GM19351 (cell line): ENCODE results near the gene USH1C.

Experiments used
- ATAC-seq: cut with Tn5 transposase; IDR thresholded peaks from one replicate; pipeline ENCODE4 v1.9.1; 2021; ENCODE audit warnings: mild to moderate bottlenecking, moderate library complexity; ENCODE audit not compliant: unreplicated experiment

Gene USH1C

DNA sequence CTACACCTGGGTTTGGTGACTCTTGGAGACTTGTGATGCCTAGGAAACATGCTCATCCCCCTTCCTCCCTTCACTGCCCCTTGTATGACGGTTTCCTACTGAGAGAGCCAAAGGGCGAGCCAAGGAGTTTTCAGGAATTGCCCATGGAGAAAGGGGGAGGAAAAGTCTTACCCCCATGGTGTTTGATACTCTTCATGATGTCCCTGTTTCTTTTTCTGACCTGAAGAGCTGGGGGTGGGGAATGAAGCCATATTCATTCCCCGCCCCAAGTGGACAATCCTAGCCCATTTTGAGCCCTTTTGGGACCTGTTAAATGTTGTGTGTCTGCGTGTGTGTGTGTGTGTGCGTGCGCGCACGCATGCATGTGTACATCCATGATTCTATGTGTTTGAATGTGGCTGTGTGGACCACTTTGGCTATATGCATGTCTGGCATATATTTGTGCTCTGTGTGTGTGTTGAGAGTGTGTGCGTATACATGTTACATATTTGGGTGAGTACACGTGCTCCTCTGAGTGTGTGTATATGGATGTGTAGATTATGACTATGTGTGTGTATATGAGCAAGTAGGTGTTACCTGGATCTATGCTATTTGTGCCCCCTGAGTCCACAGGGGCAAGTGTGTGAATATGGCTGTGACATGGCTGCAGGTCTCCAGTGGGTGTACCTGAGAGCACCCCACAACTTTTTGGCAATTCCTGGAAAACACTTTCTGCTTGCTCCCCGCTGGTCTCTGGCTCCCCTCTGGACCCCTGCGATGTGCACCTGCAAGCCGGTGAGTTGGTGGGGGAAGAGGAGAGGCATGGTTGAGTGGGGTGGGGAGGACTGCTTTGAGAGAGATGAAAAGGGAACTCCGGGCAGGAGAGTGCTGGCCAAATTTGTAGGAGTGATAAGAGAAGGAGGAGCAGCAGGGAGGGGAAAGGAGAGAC is 27.5 kb upstream of the USH1C start:
- ATAC-seq: no peak

DNA sequence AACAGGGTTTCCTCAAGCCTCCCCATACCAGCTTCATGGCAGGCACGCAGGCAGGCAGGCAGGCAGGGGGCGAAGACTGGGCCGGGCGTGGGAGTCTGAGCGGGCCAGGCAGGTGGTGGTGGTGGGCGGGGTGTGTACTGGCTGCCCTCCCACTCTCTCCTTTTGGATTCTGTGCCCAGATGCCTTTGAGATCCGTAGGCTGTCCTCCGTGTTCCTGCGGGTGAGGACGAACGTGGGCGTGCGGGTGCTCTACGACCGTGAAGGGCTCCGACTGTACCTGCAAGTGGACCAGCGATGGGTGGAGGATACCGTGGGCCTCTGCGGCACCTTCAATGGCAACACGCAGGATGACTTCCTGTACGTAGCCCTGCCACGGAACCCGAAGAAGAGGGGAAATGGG is 25.8 kb upstream of the USH1C start:
- ATAC-seq: no peak

DNA sequence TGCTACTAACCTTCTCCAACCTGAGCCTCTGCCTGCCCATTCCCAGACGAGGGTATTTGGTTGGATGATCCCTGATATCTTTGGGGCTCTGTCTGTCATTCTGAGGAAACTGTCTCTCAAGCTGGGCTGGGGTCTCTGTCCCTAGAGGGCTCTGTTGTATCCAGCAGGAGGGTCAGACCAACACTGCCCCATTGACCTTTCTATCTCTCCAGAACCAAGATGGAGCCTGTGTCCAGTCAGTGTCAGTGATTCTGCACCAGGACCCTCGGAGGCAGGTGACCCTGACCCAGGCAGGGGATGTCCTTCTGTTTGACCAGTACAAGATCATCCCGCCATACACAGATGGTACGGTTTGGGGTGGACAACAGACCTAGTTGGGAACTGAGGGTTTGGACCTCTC is 24.7 kb upstream of the USH1C start:
- no peak for ATAC-seq

DNA sequence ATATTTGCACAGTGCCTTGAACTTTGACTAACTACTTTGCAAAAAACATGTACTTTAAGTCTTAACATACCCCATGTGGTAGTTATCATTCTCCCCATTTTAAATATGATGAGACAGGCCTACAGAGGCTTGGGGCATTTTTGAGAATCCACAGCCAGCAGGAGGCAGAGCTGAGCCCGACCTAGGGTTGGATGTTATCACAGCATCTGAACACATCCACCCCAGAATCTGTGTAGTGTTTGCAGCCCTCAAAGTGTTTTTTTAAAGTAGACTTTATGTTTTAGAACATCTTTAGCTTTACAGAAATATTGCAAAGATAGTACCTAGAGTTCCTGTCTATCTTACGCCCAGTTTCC is 20.4 kb upstream of the USH1C start:
- ATAC-seq: no peak

DNA sequence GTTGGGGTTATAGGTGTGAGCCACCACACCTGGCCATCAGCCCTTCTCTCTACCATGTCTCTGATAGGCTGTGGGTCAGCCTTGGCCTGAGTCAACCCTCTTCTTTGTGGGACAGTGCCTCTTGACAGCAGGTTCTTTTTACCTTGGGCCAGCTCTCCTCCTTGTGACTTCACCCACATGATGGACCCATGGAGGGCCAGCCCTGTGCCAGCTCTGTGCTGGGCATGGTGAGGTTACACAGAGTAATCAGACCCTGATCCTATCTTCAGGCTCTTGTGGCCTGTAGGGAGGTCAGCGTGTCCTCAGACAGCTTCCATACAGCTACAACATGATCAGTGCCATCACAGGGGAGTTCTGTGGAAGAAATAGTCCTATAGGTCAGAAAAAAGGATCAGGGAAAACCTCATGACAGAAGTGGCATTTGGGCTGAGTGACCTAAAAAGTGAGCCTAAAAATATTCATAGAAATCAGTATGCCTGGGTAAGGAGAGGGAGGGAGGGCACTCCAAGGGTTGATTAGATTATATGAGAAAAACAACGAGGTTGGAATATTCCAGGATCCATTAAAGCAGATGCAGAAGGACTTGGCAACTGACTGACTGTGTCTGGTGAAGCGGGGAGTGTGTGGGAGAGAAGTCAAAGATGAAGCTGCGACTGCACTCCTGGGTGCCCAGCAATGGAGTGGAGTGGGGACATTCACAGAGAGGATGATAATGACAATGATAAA is 19.9 kb upstream of the USH1C start:
- no peak for ATAC-seq

DNA sequence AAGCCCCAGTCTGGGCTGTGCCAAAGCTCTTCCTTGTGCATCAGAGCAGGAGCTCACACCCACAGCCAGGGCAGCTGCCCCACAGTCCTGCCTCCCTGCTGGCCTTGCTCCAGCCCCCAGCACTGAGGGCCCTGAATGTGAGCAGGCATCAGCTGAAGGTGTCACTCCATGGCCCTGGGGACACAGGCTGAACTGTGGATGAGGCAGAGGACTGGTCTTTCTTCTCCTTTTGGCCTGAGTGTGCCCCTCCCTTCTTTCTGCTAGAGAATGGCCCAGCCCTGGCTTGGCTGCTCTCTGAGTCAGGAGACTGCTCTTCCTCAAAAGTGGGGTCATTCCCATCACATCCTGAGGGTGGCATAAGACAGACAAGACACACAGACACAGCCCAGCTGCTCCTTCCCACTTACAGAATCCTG is 19.0 kb upstream of the USH1C start:
- ATAC-seq: no peak

DNA sequence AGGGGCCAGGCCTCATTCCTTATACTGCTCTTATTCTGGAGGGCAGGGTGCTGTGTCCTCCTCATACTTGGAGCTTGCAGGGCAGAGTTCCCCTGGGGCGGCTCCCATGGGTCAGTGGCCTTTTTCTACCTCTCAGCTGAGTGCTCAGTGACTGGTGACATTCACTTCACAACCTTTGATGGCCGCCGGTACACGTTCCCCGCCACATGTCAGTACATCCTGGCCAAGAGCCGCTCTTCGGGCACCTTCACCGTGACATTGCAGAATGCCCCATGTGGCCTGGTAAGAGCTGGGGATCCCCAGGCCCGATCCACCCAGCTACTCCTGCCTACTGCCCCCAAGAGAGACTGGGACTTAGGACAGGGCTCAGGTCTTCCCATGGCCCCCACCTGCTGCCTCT is 17.3 kb upstream of the USH1C start:
- no peak for ATAC-seq

DNA sequence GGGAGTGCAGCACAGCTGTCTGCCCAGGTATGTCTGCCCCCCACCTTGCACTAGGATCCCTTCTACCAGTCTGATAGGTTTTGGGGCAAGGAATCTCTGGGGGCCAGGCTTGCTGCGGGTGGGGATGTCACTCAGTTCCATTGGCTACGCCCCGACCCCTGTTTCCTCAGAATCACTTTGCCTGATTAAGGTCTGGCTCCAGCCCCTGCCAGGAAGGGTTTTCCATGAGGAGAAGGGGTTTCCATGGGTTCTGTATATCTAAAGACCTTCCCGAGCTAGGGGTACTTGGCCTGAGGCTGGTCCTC is 16.8 kb upstream of the USH1C start:
- no peak for ATAC-seq

DNA sequence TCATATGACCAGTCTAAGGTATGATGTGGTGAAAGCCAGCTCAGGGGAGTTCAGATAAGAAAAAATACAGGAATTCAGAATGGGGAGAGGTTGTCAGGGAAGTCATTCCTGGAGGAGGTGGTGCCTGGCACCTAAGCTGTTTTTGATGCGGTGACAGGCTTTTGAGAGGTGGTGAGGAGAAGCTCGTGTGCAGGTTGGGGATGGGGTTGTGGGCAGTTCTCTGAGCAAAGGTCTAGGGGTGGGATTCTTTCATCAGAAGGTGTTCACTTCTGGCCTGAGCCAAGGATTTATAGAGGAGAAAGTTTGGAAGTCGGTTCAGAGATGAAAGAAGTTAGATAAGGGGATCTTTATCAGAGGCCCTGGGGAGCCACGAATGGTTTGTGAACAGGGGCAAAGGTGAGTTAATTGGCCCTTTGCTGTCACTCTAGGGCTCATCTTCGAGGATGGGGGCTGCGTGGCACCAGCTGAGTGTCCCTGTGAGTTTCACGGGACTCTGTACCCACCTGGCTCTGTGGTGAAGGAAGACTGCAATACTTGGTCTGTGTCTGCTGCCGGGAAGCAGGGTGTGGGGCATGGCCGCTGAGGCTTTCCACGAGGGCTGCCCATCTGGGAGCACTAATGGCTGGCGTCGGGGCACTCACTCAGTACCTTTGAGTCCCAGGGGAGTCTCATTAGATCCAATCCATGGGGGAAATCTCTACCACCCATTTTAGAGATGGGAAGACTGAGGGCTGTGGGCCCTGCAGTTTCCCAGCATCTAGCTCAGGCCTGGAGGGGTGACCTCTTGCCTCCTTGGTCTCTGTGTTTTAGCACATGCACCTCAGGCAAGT is 16.3 kb upstream of the USH1C start:
- no peak for ATAC-seq

DNA sequence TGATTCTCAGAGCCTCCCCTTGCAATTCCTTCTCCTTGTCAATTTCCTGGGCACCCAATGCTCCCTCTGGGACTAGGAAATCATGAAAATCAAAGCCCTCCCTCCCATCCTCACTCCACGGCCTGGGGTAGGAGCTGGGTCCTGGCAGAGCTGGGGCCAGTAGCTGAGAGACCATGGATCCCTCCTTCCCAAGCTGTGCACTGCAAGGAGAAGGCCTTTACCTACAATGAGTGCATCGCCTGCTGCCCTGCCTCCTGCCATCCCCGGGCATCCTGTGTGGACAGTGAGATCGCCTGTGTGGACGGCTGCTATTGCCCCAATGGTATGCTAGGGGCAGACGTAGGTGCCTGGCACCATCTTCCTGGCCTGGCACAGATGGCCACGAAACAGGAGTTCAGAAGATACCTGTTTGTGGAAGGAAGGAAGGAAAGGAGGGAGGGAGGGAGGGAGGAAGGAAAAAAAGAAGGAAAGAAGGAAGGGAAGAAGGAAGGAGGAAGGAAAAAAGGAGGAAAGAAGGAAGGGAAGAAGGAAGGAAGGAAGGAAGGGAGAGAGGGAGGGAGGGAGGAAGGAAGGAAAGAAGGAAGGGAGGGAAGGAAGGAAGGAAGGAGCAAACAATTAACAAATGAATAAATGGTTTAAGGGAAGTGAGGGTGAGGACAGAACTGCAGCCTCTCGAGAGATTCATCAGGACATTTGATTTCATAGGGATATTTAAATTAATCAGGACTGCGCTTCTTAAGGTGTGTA is 15.3 kb upstream of the USH1C start:
- ATAC-seq: no peak

DNA sequence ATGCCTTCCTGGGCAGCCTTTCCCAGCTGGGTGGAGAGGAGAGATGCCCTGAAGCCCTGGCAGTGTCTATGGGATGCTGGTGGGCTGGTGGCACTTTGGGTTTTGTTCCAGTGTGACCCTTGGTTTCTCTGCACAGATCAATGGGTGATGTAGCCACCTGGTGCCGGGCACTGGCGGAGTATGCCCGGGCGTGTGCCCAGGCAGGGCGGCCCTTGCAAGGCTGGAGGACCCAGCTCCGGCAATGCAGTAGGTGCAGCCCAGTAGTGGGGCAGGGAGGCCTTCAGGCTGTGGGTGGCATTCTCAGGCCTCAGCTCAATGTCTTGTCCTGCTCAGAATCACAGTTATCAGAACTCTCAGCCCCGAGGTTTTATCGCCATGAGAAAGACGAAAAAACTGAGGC is 14.7 kb upstream of the USH1C start:
- ATAC-seq: no peak

DNA sequence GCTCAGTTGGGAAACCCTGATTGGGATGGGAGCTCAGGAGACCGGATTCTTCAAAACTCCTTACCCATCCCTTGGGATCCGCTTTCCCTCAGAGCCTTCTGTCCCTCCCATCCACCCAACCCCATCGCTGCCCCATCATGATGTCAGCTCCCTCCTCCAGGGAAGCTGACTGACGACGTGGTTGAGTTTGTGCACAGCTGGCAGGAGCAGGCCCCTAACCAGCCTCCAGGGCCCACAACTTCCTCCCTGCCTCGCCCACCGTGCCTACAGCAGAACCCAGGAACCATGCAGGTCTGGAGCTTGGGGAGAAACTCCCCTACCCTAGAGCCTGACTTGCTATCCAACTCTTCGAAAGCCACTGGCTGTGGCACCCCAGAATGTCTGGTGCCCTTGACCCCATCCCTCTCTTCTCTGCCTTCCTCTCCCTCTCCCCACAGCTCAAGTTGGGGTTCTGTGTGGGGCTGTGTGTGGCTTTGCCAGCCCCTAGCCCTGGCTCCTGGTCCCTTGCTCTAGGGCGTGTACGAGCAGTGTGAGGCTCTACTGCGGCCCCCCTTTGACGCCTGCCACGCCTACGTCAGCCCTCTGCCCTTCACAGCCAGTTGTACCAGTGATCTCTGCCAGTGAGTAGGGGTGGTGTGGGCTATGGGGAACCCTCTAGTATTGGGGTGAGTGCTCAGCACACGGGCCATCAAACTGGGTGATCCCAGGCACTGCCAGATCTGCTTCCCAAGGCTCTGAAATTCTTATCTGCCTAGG is 14.0 kb upstream of the USH1C start:
- ATAC-seq: no peak

DNA sequence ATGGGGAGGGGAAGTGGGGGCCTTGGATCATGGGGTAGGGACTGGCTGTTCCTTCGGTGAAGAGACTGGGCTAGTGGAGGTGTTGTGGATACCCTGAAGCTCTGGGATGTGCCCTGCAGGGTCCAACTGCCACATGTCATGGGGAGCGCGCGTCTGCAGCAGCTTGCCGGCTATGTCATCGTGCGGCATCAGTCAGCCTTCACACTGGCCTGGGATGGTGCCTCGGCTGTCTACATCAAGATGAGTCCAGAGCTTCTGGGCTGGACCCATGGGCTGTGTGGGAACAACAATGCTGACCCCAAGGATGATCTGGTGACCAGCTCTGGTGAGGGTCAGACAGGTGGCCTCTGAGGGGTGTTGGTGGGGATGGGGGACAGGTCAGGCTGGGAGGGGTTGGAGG is 12.8 kb upstream of the USH1C start:
- ATAC-seq: no peak

DNA sequence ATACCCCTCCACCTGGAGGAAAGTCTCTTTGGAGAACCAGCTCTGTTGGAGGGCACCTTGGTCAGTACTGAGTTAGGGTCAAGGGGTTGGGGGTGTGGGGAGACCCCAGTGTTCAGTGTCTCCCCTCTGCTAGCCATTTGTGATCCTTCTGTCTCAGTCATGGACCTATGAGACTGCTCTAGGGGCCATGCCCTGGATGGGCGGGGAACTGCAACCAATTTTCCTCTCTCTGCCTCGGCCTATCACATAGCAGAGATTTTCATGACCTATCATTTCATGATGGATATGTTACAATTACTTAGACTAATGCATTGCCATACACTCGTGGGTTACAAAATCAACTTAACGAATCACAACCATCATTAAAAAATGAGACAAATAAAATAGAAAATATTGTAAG is 10.3 kb upstream of the USH1C start:
- ATAC-seq: peak; percentile 59

DNA sequence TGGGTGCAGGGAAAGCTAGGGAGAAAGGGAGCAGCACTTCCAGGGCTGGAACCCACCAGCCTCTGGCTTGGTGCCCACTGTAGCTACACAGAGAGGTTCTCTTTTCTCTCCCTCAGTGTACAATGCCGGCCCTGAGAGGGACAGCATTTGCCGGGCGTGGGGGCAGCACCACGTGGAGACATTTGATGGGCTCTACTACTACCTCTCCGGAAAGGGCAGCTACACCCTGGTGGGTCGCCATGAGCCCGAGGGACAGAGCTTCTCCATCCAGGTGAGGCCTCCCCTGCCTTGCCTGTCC is 9.0 kb upstream of the USH1C start:
- ATAC-seq: no peak

DNA sequence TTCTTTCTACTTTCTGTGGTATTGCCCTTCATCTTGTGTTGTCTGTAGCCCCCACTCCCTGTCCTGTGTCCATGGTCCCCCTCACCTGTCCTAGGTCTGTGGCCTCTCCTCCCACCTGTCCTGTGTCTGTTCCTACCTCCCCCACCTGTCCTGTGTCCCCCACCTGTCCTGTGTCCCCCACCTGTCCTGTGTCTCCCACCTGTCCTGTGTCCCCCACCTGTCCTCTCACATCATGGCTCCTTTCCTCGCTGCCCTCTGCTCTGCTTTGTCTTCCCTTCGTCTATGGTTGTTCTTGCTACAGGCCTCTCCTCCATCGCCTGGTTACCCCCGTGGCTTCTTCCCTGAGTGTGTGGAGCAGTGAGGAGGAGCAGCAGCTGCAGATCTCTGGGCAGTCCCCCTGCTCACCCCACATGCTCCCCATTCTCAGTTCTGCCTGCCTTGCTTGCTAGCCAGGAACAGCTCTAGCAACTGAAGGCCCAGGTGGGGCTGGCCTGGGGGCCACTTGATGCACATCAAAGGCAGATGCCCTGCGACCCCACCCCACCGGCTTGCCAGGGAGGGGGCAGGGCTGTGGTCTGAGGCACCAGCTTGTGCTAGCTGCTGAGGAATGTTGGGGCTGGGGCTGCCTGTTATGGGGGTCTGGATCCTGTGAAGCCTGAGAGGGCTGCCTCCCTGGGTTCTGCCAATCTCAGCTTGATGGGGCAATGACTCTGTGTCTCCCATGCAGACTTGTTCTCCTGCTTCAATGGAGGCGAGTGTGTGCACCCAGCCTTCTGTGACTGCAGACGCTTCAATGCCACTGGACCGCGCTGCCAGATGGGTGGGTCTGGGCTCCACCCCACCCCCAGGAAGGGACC is 8.4 kb upstream of the USH1C start:
- ATAC-seq: no peak

DNA sequence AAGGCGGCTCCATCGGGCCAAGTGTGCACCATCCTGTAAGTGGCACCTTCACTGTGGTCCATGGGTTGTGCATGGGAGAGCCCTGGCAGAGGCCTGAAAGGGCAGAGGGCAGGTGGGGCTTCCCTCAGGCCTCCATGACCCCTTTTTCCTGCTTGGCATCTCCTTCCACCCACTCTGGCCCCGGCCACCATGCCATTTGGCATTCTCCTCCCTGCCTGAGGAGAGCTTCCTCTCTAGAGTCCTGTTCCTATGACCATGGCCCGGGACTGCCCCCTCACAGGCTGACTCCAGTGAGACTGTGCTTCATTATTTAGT is 7.8 kb upstream of the USH1C start:
- ATAC-seq: no peak

DNA sequence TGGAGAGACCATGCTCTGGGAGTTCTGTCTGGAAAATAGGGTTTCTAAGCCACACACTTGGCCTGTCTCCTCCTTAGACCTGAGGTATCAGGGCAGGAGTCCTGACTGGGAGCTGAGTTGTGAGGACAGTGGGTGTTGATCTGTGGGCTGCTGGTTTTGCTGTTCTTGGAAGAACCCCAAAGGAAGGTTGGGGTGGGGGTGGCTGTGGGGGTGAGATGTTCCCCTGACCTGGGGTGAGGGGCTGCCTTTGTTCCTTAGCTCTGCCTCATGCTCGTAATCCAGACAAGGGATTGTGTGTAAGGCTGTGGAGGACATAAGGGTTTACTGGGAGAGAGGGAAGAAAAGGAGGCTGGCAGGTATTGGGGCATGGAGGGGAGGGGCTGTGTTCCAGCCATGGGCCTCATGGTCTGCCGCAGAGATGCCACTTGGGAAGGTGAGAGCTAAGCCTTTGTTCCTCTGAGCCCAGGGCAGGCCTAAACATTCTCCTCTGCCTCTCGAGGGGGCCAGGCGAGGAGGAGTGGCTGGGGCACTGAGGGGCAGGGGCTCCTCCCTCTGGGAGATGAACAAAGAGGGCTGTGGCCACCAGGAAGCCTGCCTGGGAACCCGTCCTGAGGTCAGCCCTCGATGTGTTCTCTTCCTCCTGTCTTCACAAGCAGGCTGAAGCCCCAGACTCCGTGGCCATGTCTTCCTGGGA is 7.3 kb upstream of the USH1C start:
- no peak for ATAC-seq
